Trophoblast cell (in vitro differentiated cells and primary cell): ENCODE measurements around the gene DHPS.

ENCODE experiments used
- DNase-seq, 2 donors: peaks; one replicate each; pipeline ENCODE4 v3.0.0-alpha.2; 2016
- H2AFZ ChIP-seq: 2 replicates; pipeline ENCODE4 v1.6.1; 2013; ENCODE audit warnings: low read length, moderate library complexity, mild to moderate bottlenecking; ENCODE audit not compliant: insufficient read depth, poor library complexity
- H2AK5ac ChIP-seq: 2 replicates; pipeline ENCODE4 v1.6.1; 2013; ENCODE audit warnings: mild to moderate bottlenecking, low read length
- H2BK120ac ChIP-seq: 2 replicates; pipeline ENCODE4 v1.6.1; 2013; ENCODE audit warnings: low read length, mild to moderate bottlenecking, moderate library complexity; ENCODE audit not compliant: insufficient read depth, poor library complexity
- H2BK12ac ChIP-seq: 2 replicates; pipeline ENCODE4 v1.6.1; 2013; ENCODE audit warnings: mild to moderate bottlenecking, low read length, moderate library complexity
- H2BK5ac ChIP-seq: 2 replicates; pipeline ENCODE4 v1.6.1; 2013; ENCODE audit warnings: low read length, low read depth, moderate library complexity, mild to moderate bottlenecking; ENCODE audit not compliant: poor library complexity
- H3K14ac ChIP-seq: 2 replicates; pipeline ENCODE4 v1.6.1; 2013; ENCODE audit warnings: mild to moderate bottlenecking, low read length
- H3K18ac ChIP-seq: 2 replicates; pipeline ENCODE4 v1.6.1; 2013; ENCODE audit warnings: mild to moderate bottlenecking, low read length
- H3K23ac ChIP-seq: 2 replicates; pipeline ENCODE4 v1.6.1; 2013; ENCODE audit warnings: low read length
- H3K27ac ChIP-seq: 2 replicates; pipeline ENCODE4 v1.5.1; 2013; ENCODE audit warnings: low read depth, mild to moderate bottlenecking, inconsistent platforms, low read length, moderate library complexity
- H3K27me3 ChIP-seq: 2 replicates; pipeline ENCODE4 v1.6.1; 2013; ENCODE audit warnings: inconsistent platforms, mild to moderate bottlenecking, low read length, moderate library complexity; ENCODE audit not compliant: insufficient read depth
- H3K36me3 ChIP-seq, 2 experiments: 1 replicate in 1 of 2; 2 replicates in 1 of 2; pipeline ENCODE4 v1.6.1; 2013; ENCODE audit warnings: low read length in 2 of 2, mild to moderate bottlenecking in 2 of 2, moderate library complexity in 1 of 2; ENCODE audit not compliant: insufficient read depth in 2 of 2, control insufficient read depth in 1 of 2
- H3K4ac ChIP-seq: 2 replicates; pipeline ENCODE4 v1.6.1; 2013; ENCODE audit warnings: low read depth, mild to moderate bottlenecking, low read length, moderate library complexity
- H3K4me1 ChIP-seq, 2 experiments: 1 replicate in 1 of 2; 2 replicates in 1 of 2; pipeline ENCODE4 v1.6.1; 2013; ENCODE audit warnings: low read length in 2 of 2, mild to moderate bottlenecking in 2 of 2, moderate library complexity in 1 of 2; ENCODE audit not compliant: insufficient read depth in 2 of 2, control insufficient read depth in 1 of 2
- H3K4me2 ChIP-seq: 2 replicates; pipeline ENCODE4 v1.6.1; 2013; ENCODE audit warnings: inconsistent platforms, mild to moderate bottlenecking, low read length, moderate library complexity
- H3K4me3 ChIP-seq: 2 replicates; pipeline ENCODE4 v1.5.1; 2013; ENCODE audit warnings: mild to moderate bottlenecking, low read depth, low read length, inconsistent platforms
- H3K79me1 ChIP-seq: one replicate; pipeline ENCODE4 v1.6.1; 2013; ENCODE audit warnings: low read length
- H3K79me2 ChIP-seq: 2 replicates; pipeline ENCODE4 v1.6.1; 2013; ENCODE audit warnings: low read length, mild to moderate bottlenecking; ENCODE audit not compliant: control insufficient read depth, insufficient read depth, poor library complexity
- H3K9ac ChIP-seq: 2 replicates; pipeline ENCODE4 v1.6.1; 2013; ENCODE audit warnings: mild to moderate bottlenecking, low read length
- H3K9me3 ChIP-seq: 2 replicates; pipeline ENCODE4 v1.6.1; 2013; ENCODE audit warnings: low read depth, mild to moderate bottlenecking, control low read depth, inconsistent platforms, low read length; ENCODE audit not compliant: insufficient read depth
- H4K12ac ChIP-seq: 2 replicates; pipeline ENCODE4 v1.6.1; 2013; ENCODE audit warnings: low read depth, mild to moderate bottlenecking, low read length, moderate library complexity
- H4K8ac ChIP-seq: 2 replicates; pipeline ENCODE4 v1.6.1; 2013; ENCODE audit warnings: low read depth, mild to moderate bottlenecking, low read length, moderate library complexity
- H4K91ac ChIP-seq: one replicate; pipeline ENCODE4 v1.6.1; 2013; ENCODE audit warnings: low read depth, mild to moderate bottlenecking, low read length, moderate library complexity
- WGBS: extraction: QIAGEN DNeasy Blood & Tissue Kit; methylation state at CpG from one replicate; pipeline ENCODE4 v1.1.7; 2013; ENCODE audit warnings: missing lambda C conversion rate; ENCODE audit not compliant: insufficient read length, insufficient coverage; ENCODE audit errors: extremely low coverage; 5-methylcytosine and 5-hydroxymethylcytosine counted together

The DHPS gene

DNA sequence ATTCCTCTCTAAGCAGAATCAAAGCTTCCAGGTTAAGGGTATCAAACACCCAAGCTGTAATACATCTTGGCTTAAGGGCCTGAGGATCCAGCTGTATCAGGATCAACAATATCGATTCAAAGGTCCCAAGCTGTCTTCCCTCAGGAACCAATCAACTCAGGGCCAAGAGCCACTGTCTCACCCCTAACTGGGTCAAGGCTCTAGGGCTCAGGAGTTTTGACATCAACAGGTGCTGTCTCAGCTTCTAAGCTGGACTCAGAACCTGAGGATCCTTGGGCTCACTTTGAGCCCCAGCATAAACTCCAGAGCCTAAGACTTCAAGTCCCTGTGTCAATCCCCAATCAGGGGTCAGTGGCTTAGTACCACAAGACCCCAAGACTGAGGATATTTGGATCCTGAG is 13.8 kb upstream of the DHPS start:
- Histone ChIP-seq H3K79me1 (peaks cover 2% of the 10 kb centered on the region), H3K4me3 (peak overlapping the region; percentile 91), H4K91ac (no peak overlapping the region), H3K79me2 (peaks cover 4% of the 10 kb centered on the region), H3K4me2 (peak overlapping the region; percentile 96), H3K18ac (no peak overlapping the region), H4K8ac (no peak overlapping the region), H2BK12ac (no peak overlapping the region), H3K23ac (no peak overlapping the region), H3K4me1 (peaks cover 3 to 5% of the 10 kb centered on the region in 2 experiments), H3K27me3 (no peaks in the 10 kb centered on the region), H3K4ac (no peak overlapping the region), H3K14ac (no peak overlapping the region), H2BK5ac (no peak overlapping the region), H4K12ac (no peak overlapping the region), H3K9me3 (peaks cover 2% of the 10 kb centered on the region), H3K36me3 (peaks cover 19 to 24% of the 10 kb centered on the region in 2 experiments), H2AK5ac (no peak overlapping the region), H3K27ac (no peak overlapping the region), H2AFZ (no peak overlapping the region), H3K9ac (peak overlapping the region; percentile 55), H2BK120ac (no peak overlapping the region)
- DNase-seq, result no peak
- no CpG with 5 or more reads among the region's 1 CpG for WGBS

DNA sequence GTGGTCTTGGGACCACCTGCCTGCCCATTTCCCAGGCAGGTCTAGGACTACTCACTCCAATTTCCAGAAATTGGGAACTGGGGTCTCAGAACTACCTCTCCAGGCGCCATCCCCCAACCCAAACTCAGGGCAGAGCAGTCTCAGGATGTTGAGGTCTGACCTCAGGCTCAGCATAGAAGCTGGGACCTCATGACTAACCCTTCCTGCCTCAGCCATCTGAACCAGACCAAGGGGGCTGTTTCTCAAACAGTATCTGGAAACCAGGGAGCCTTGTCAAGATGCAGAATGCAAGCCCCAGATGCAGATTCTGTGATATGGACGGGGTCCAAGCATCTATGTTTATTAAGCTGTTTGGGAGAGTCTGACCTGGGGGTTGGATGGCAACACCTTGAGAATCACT is 13.4 kb upstream of the DHPS start:
- Histone ChIP-seq H3K4me1 (peaks cover 3 to 5% of the 10 kb centered on the region in 2 experiments), H3K14ac (no peak overlapping the region), H3K79me2 (peaks cover 4% of the 10 kb centered on the region), H3K9me3 (peaks cover 2% of the 10 kb centered on the region), H2AK5ac (no peak overlapping the region), H4K8ac (no peak overlapping the region), H3K4me3 (no peak overlapping the region), H4K12ac (no peak overlapping the region), H3K18ac (no peak overlapping the region), H3K4me2 (no peak overlapping the region), H3K4ac (no peak overlapping the region), H2AFZ (no peak overlapping the region), H3K27ac (no peak overlapping the region), H3K9ac (no peak overlapping the region), H3K27me3 (no peaks in the 10 kb centered on the region), H2BK120ac (no peak overlapping the region), H2BK5ac (no peak overlapping the region), H4K91ac (no peak overlapping the region), H3K23ac (no peak overlapping the region), H3K79me1 (peaks cover 2% of the 10 kb centered on the region), H3K36me3 (peaks cover 16 to 20% of the 10 kb centered on the region in 2 experiments), H2BK12ac (no peak overlapping the region)
- DNase-seq, result no peak
- no CpG with 5 or more reads among the region's 2 CpGs for WGBS

DNA sequence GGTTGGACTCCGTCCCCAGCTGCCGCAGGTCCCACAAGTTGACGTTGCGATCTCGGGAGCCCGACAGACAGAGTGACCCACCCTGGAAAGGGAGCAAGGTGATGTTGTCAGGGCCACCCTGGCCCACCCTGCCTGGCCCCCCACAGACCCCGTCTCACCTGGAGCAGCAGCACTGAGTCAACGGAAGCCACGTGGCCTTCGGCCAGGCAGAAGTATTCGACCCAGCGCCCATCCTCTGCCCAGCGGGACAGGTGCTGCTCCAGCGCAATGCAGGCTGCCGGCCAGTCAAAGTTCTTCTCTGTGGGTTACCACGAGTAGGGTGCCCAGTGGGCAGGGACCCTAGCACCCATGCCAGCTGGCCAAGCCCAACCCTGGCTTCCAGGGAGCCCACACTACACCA is 13.0 kb upstream of the DHPS start:
- Histone ChIP-seq H2AK5ac (no peak overlapping the region), H2AFZ (no peak overlapping the region)

DNA sequence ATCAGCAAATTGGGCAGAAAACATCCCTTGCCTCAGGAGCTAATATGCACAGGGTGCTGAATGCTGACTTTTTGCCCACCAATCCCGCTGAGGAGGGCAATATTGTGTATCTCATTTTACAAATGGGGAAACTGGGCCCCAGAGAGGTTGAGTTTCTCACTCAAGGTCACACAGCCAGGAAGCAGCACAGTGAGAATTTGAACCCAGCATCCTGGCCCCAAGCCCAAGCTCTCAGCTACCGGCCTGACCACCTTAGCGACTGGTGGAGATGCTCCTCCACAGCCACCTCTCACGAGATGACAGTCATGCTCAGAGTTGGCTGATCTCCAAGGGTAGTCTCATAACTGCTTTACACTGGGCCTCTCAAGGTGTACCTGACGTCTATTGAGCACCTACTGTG is 11.3 kb upstream of the DHPS start:
- no CpG with 5 or more reads among the region's 5 CpGs for WGBS
- Histone ChIP-seq H3K79me2 (peaks cover 4% of the 10 kb centered on the region), H3K4me2 (no peak overlapping the region), H3K27me3 (no peaks in the 10 kb centered on the region), H2AK5ac (no peak overlapping the region), H3K4me3 (no peak overlapping the region), H3K18ac (no peak overlapping the region), H3K9ac (no peak overlapping the region), H4K12ac (no peak overlapping the region), H2BK12ac (no peak overlapping the region), H4K8ac (no peak overlapping the region), H2BK120ac (no peak overlapping the region), H3K4me1 (peaks cover 3 to 5% of the 10 kb centered on the region in 2 experiments), H3K4ac (no peak overlapping the region), H4K91ac (no peak overlapping the region), H2AFZ (no peak overlapping the region), H3K36me3 (peaks cover 9 to 12% of the 10 kb centered on the region in 2 experiments), H3K23ac (no peak overlapping the region), H3K27ac (no peak overlapping the region), H3K14ac (no peak overlapping the region), H2BK5ac (no peak overlapping the region), H3K9me3 (peaks cover 6% of the 10 kb centered on the region), H3K79me1 (peaks cover 2% of the 10 kb centered on the region)
- DNase-seq, result no peak

More for the DNA sequence above, 13.0 kb upstream of the DHPS start:
- no peak overlapping the region for H2BK12ac ChIP-seq
- peaks cover 2% of the 10 kb centered on the region for H3K79me1 ChIP-seq
- H3K9me3 ChIP-seq, result peaks cover 2% of the 10 kb centered on the region
- peaks cover 14 to 16% of the 10 kb centered on the region in 2 experiments for H3K36me3 ChIP-seq
- H3K23ac ChIP-seq, result no peak overlapping the region
- H3K4ac ChIP-seq, result no peak overlapping the region
- no peak overlapping the region for H2BK5ac ChIP-seq
- H4K91ac ChIP-seq, result no peak overlapping the region
- no peak for DNase-seq
- no peaks in the 10 kb centered on the region for H3K27me3 ChIP-seq
- H3K79me2 ChIP-seq, result peaks cover 4% of the 10 kb centered on the region
- no CpG with 5 or more reads among the region's 16 CpGs for WGBS
- no peak overlapping the region for H2BK120ac ChIP-seq
- no peak overlapping the region for H3K14ac ChIP-seq
- H3K4me1 ChIP-seq, result peaks cover 3 to 5% of the 10 kb centered on the region in 2 experiments
- H3K4me3 ChIP-seq, result no peak overlapping the region
- H4K12ac ChIP-seq, result no peak overlapping the region
- no peak overlapping the region for H4K8ac ChIP-seq
- no peak overlapping the region for H3K18ac ChIP-seq
- no peak overlapping the region for H3K9ac ChIP-seq
- H3K27ac ChIP-seq, result no peak overlapping the region
- H3K4me2 ChIP-seq, result no peak overlapping the region
